ENCODE measurements around the gene HEATR3.
A peak's percentile ranks its signal among the peaks of the same experiment; 100 is the strongest.

HEATR3 gene

GRCh38 chr16:50058091-50058771, 7.5 kb upstream of the HEATR3 start:
- DNase-seq (ENCODE audit: low read depth in 4 of 4, low spot score in 1 of 4) = no peak

DNA sequence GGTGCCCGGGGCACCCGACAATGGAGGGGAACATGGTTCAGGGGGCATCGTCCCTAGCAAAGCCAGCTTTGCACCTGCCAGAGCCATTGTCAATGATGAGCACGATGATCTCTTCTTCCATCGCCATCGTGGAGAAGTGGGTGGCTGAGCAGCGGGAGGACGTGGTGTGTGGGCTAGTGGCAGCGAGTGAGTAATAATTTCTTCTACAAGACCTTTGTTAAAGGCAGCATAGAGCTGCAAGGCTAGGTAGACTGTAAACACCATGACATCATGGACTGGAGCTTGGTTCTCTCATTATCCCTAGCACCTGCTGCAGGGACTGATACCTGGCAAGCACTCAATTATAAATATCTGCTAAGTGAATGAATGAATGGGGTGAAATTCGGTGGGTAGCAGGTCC, 6.7 kb upstream of the HEATR3 start:
- DNase-seq (ENCODE audit: low read depth in 4 of 4, low spot score in 1 of 4) = no peak

DNA sequence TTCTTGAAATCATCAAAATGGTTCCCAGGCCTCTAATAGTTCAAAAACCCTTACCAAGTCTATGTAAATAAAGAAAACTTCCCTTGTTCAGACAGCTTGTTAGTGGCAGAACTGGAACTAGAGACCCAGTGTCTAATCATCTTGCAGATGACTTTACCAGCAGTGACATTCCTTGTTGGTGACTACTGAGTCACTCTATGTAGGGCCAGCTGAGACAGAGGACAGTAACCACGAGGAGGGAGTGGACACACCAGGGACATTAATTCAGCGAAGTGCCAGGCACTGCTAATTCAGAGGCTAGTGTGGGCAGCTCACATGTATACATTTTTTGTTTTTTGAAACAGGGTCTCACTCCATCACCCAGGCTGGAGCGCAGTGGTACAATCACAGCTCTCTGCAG, 6.1 kb upstream of the HEATR3 start:
- DNase-seq (ENCODE audit: low read depth in 4 of 4, low spot score in 1 of 4) = no peak

DNA sequence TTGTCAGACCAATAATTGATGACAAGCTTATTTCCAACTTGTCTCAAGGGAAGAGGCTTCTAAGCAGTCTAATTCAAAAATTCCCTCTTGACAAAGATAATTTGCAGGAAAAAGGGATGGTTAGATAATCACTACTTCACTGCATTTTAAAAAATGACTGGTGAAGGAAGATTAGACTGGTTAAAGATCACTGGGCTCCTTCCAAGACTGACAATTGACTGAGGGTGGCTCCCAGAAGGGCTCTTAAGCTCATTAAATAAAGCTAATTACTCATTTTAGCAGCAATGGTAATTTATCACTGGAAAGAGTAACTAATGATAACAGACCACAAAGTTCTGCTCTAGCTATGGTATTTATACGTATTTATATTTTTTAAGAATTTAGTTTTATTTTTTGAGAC, 4.4 kb upstream of the HEATR3 start:
- no peak for DNase-seq (ENCODE audit: low read depth in 4 of 4, low spot score in 1 of 4)

DNA sequence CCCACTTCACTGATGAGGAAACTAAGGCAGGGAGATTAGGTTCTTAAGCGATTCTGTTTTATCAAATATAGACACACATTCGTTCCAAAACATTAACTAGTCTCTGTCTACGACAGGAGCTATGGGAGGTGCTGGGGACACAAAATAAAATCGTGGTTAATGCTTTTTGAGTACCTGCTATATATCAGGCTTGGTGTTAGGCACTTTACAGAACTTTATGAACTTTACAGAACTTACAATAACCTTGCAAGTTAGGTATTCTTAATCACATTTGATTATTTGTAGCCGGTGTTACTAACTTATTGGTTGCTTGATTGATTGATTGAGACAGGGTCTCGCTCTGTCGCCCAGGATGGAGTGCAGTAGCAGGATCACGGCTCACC, 538 bp upstream of the HEATR3 start:
- DNase-seq (ENCODE audit: low read depth in 4 of 4, low spot score in 1 of 4) = no peak

GRCh38 chr16:50066482-50067289, 916 bp downstream of the HEATR3 start:
- no peak for DNase-seq (ENCODE audit: low read depth in 4 of 4, low spot score in 1 of 4)

DNA sequence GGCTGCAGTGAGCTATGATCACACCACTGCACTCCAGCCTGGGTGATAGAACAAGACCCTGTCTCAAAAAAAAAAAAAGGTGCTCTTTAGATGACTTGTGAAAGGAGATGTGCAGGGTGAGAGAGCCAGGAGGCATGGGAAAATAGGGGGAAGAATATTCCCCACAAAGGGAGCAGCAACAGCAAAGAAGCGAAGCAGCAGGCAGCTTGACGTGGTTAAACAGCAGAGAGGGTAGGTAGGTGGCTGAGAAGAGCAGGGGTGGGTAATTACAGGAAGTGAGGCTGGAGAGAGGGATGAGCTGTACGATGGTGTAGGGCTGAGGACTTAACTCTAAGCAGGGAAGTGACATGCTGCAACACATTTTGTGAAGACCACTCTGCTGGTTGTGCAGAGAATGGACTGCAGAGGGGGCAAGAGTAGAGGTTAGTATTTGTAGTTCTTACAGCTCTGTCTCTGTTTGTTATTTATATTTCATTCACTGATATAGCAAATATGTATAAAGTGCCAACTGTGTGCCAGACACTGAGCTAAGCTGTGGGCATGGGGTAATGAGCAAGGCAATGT, 1.6 kb downstream of the HEATR3 start:
- DNase-seq (ENCODE audit: low read depth in 4 of 4, low spot score in 1 of 4) = peak in 1 of 4 experiments; percentile 3

DNA sequence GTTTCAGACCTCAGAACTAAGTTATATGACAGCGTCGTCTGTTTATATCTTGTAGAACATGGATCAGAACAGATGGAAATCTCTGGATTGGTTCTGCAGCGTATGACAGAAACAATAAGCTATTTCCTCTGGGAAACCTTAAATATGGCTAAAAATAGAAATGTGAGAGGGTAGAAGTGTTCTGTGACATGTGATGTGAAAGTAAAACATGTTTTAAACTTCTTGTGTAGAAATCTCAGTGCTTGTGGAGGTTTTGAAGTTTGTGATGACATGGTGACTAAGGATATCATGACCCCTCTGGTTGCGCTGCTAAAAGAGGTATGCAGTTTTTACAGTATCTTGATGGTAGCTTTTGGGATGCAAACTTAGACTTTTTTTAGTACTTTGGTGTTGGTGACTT, 2.8 kb downstream of the HEATR3 start:
- no peak for DNase-seq (ENCODE audit: low read depth in 4 of 4, low spot score in 1 of 4)

GRCh38 chr16:50069060-50069459, 3.3 kb downstream of the HEATR3 start:
- DNase-seq (ENCODE audit: low read depth in 4 of 4, low spot score in 1 of 4) = no peak

- DNase-seq (ENCODE audit: low read depth in 4 of 4, low spot score in 1 of 4) = no peak
Observed at GRCh38 chr16:50071075-50071671, 5.4 kb downstream of the HEATR3 start.

DNA sequence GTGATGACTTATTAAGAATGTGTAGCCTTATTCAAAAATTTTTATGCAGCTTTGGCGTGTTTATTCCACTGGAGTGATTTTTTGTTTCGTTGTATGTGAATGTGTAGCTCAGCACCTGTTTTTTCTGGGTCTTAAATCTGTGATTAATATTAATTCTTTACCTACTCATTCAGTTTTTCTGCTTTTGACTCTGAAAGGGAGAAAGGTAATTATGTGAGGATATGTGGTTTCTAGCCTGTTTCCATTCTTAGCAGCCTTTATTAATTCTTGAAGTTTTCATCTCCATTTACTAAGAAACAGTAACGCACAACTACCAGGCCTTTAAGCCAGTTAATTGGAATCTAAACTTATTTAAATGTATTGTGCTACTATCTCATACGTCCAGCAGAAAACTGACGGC, 7.0 kb downstream of the HEATR3 start:
- DNase-seq (ENCODE audit: low read depth in 4 of 4, low spot score in 1 of 4) = no peak

GRCh38 chr16:50079397-50080140, 13.8 kb downstream of the HEATR3 start:
- no peak for DNase-seq (ENCODE audit: low read depth in 4 of 4, low spot score in 1 of 4)

DNA sequence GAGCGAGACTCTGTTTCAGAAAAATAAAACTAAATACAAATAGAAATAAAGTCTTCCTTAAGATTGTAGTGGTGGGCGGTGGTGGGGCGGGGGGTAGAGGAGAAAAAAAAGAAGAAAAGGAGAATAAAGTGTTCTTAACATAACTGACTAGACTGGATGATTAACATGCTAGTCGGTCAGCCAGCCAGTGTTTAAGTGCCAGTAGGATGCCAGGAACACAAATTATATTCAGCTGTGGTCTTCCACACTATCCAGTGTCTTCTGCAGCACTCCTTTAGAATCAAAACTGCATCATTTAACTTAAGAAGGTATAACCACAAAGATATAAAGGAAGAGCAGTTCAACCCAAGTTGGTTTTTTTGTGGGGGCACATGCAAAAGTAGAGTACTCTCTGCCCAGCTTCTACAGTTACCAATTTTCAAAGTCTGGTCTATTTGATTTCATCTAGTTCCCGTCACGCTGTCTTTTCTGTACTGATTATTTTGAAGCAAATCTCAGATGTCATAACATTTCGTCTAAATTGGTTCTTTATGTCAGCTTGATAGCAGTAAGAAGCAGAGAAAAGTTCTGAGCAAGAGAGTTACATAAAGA, 15.8 kb downstream of the HEATR3 start:
- no peak for DNase-seq (ENCODE audit: low read depth in 4 of 4, low spot score in 1 of 4)

DNA sequence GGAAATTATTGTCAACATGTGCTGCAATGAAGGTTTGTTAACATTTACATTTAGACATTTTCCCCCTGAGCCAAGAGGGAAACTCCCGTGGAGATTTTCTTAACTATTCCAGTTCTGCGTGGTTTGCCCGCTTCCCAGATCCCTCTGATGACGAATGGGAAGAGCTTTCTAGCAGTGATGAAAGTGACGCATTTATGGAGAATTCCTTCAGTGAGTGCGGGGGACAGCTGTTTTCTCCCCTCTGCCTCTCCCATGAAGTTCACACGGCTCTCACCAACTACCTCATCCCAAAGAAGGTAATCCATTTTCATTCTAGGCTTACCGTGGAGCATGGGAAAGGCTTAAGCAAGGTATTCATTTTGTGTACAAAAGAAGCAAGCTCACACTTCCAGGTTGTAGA, 18.2 kb downstream of the HEATR3 start:
- DNase-seq (ENCODE audit: low read depth in 4 of 4, low spot score in 1 of 4) = no peak

- no peak for DNase-seq (ENCODE audit: low read depth in 4 of 4, low spot score in 1 of 4)
Observed at GRCh38 chr16:50086176-50086575, 20.4 kb downstream of the HEATR3 start.

GRCh38 chr16:50088302-50088701, 22.5 kb downstream of the HEATR3 start:
- DNase-seq (ENCODE audit: low read depth in 4 of 4, low spot score in 1 of 4) = no peak

DNA sequence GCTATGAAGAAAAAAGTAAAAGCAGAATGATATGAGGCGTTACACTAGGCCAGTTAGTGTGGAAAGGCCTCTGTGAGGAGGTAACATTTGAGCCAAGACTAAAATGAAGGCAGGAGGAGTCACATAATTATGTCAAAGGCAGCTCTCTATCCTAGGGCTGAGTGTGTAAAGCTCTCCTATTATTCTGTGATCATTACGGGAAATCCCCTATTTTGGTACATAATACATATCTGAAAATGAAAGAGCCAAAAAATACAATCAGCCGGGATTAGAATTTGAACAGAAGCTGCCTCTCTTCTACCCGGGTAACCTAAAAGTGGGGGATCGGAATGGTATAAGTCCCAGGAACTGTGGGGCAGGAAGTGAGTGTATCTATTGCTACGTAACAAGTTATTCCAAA, 27.1 kb downstream of the HEATR3 start:
- DNase-seq (ENCODE audit: low read depth in 4 of 4, low spot score in 1 of 4) = no peak

DNA sequence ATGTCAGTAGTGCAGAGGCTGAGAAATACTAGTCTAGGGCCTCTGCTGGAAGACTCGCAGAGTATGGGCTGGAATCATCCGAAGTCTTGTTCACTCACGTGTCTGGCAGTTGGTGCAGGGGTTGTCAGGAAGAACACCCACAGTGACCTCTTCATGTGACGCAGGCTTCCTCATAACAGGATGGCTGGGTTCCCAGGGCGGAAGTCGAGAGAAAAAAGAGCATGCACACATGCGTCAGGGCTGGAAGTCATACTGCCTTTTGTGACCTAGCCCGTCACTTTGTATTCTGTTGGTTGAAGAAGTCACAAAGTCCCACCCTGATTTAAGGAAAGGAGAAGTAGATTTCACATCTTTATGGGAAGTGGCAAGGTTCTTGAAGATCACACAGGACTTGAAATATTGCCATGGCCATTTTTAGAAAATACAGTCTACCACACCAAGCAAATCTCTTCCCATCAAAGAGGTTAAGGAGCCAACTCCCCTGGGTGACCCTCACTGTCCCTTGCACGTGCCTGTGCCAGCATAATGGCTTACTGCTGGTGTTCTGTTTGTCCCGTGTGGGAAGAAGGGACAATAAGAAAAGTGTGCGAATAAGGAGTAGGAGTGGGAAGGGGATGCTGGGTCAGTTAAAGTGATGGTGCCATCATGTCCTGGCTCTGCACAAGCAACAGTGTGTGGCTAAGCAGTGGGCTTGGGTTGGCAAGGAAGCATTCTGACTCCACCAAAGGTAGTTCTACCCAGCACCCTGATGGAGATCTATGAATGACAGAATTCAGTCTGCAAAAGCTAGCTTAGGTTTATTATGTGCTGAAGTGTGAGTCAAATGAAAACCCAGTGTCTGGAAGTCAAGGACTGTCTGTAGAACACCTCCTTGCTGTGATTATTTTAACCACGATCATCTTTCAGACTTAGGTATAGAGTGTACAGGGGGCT, 28.1 kb downstream of the HEATR3 start:
- no peak for DNase-seq (ENCODE audit: low read depth in 4 of 4, low spot score in 1 of 4)

DNA sequence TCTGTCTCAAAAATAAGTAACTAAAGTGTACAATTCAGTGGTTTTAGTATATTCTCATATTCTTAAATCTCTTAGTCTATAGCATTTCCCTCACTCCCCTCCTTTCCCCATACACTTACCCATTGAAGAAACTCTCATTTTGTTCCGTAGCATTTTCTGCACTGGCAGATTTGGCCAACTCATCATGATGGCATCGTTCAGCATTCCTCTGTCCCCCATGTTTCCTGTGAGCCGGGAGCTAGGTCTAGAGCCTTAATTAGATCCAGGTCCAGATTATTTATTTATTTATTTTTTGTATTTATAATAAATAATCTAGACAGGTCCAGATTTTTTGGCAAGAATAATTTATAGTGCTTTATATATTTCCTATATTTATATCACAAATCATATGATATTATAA, 31.0 kb downstream of the HEATR3 start:
- DNase-seq (ENCODE audit: low read depth in 4 of 4, low spot score in 1 of 4) = no peak
